Fibroblast of the aortic adventitia (primary cell): ENCODE measurements around the gene SNX11. TPM values are rescaled to one million over a fixed set of nuclear protein-coding genes. Genes with fewer than 3 reads are reported as not detected.
A peak's percentile ranks its signal among the peaks of the same experiment; 100 is the strongest.

Experiments
- DNase-seq: peaks from one replicate; pipeline ENCODE4 v3.0.0-alpha.2; 2010; ENCODE audit warnings: low read depth
- H3K4me3 ChIP-seq: 2 replicates; pipeline ENCODE4 v1.5.1; 2011; ENCODE audit warnings: low read depth, mild to moderate bottlenecking, control low read depth, low read length, moderate library complexity
- CTCF ChIP-seq: IDR thresholded peaks from 2 replicates; pipeline ENCODE4 v1.5.1; 2011; ENCODE audit warnings: mild to moderate bottlenecking, low read length, control low read depth, inconsistent platforms; ENCODE audit not compliant: insufficient read depth
- total RNA-seq: library from RNA; depleted of rRNA; stranded (reverse); fragments of >200 nt; gene quantifications from 2 replicates; pipeline ENCODE4 v1.2.3, GENCODE V29; 2012; ENCODE audit warnings: low replicate concordance

Gene SNX11
- 4.7 and 11.5 TPM in 2 replicates for total RNA-seq

GRCh38 chr17:48107137-48108055, at the start of gene SNX11:
SNX11 (plus strand) TSS chr17:48107766; CDS start chr17:48112044, 4,278 bp downstream.
- peak; percentile 6 for TF ChIP-seq CTCF
- peak; percentile 72 for DNase-seq
- peak within 1 kb of the TSS; percentile 97 for H3K4me3 ChIP-seq

DNA sequence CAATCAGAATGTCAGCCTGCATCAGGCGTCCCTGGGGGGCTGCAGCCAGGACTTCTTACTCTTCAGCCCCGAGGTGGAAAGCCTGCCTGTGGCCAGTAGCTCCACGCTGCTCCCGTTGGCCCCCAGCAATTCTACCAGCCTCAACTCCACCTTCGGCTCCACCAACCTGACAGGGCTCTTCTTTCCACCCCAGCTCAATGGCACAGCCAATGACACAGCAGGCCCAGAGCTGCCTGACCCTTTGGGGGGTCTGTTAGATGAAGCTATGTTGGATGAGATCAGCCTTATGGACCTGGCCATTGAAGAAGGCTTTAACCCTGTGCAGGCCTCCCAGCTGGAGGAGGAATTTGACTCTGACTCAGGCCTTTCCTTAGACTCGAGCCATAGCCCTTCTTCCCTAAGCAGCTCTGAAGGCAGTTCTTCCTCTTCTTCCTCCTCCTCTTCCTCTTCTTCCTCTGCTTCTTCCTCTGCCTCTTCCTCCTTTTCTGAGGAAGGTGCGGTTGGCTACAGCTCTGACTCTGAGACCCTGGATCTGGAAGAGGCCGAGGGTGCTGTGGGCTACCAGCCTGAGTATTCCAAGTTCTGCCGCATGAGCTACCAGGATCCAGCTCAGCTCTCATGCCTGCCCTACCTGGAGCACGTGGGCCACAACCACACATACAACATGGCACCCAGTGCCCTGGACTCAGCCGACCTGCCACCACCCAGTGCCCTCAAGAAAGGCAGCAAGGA, 49.0 kb upstream of the SNX11 start:
- no peak overlapping the region for H3K4me3 ChIP-seq
- DNase-seq: no peak
- TF ChIP-seq CTCF: no peak

DNA sequence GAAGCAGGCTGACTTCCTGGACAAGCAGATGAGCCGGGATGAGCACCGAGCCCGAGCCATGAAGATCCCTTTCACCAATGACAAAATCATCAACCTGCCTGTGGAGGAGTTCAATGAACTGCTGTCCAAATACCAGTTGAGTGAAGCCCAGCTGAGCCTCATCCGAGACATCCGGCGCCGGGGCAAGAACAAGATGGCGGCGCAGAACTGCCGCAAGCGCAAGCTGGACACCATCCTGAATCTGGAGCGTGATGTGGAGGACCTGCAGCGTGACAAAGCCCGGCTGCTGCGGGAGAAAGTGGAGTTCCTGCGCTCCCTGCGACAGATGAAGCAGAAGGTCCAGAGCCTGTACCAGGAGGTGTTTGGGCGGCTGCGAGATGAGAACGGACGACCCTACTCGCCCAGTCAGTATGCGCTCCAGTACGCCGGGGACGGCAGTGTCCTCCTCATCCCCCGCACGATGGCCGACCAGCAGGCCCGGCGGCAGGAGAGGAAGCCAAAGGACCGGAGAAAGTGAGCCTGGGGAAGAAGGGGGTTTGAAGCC, 48.4 kb upstream of the SNX11 start:
- no peak for TF ChIP-seq CTCF
- no peak overlapping the region for H3K4me3 ChIP-seq
- DNase-seq: no peak

GRCh38 chr17:48060249-48060648, 47.3 kb upstream of the SNX11 start:
- peak overlapping the region; percentile 17 for H3K4me3 ChIP-seq
- no peak for DNase-seq
- TF ChIP-seq CTCF: no peak

DNA sequence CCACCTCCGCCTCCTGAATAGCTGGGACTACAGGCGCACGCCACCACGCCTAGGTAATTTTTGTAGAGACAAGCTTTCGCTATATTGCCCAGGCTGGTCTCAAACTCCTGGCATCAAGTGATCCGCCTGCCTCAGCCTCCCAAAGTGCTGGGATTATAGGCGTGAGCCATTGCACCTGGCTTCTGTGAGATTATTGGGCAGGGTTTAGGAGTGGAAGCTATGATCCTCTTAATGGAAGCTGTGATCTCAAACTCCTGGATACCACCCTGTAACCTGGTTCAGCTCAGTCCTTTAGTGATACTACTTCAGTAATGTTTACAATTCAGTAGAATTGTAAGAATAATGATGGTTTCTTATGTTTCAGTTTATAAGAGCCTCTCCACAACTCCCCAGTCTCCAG, 45.3 kb upstream of the SNX11 start:
- no peak for TF ChIP-seq CTCF
- H3K4me3 ChIP-seq: no peak overlapping the region
- DNase-seq: no peak

GRCh38 chr17:48064638-48065037, 42.9 kb upstream of the SNX11 start:
- no peak overlapping the region for H3K4me3 ChIP-seq
- DNase-seq: no peak
- no peak for TF ChIP-seq CTCF
